Hematopoietic multipotent progenitor cell (in vitro differentiated cells): ENCODE measurements around the gene NXPH2. TPM values are rescaled to one million over a fixed set of nuclear protein-coding genes. Genes with fewer than 3 reads are reported as not detected.
"Not testable (repeated sequence)": the region's sequence is repeated elsewhere in the genome, so short reads cannot be mapped to it uniquely, and the experiment has no call there.

Experiments used
- DNase-seq, 3 donors: peaks; one replicate each; pipeline ENCODE4 v3.0.0-alpha.2; 2011 to 2015; ENCODE audit warnings: low read depth in 2 of 3, low spot score in 2 of 3
- total RNA-seq: library from RNA; depleted of rRNA; stranded (reverse); fragments of >200 nt; gene quantifications from one replicate; pipeline ENCODE4 v1.2.3, GENCODE V29; 2012

The NXPH2 gene
- total RNA-seq, 1 donor, result not detected

DNA sequence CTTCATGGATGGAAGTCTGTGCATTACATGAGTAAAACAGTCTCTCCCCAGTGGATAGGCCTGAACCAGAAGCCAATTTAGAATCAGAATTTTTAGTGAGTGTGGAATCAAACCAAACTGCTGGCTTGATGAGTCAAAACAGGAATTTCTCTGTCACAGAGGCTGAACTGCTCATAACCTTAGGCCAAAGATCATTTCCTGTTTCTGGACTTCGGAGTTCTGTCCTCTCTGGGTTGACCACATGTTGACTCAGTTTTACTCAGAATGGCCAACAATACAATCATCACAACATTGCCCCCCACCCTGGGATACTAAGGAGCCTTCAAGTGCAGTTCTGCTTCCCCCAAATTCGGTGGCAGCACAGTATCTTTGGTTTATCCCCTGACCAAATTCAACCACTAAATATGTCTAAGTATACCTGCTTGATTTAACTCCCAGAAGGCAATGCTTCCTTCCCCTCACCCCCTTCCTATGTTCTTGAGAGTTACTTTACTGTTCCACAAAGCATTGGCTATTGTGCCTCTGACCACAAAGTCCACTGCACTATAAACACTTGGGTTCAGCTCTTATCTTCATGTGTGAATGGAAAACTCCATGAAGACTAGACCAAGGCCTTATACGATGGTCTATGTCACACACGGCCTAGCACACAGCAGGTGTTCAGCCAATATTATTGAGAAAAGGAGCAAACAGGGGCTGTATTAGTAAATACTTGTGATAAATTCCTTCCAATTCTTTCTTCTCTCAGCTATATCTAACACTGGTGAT lies 67.8 kb downstream of the NXPH2 start:
- DNase-seq, result no peak

DNA sequence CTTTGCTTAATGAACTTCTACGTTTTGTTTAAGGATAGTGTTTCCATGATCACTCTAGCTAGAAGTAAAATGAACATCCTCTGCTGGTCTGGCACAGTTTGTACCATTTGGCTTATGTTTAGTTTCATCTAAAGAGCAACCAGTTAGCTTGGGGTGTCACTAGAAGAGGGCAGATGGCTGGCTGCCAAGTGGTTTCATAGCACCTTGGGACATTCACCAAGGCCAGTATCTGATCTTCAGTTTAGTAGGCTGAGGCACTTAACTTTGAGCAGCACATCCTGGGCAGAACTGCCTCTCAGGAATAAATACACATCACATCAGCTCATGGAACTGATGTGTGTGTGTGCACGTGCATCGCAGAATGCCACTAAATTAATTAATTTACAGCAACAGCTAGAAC lies 68.4 kb downstream of the NXPH2 start:
- no peak for DNase-seq

DNA sequence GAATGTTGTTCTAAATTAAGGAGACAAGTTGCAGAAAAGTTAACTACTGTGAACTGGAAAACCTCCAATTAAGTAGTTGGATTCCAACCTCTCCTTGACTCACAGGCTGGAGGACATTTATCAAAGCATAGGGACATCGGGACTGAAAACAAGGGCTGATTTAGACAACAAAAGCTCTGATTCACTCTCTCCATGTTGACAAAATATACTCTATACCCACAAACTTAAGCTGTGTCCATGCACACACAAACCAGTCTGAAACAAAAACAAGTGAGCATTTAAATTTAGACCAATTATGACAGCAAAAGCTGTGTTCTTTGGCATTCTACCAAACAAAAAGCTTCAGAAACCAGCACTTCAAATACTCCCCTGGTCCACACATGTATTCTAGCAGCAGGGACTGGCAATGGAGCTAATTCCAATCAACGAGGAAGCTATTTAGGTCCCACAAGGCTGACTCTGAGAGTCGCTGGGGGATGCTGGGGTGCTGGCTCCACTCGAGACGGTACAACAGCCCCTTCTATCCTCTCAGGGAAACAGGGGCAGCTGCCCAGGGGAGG lies 71.4 kb downstream of the NXPH2 start:
- DNase-seq, result no peak

DNA sequence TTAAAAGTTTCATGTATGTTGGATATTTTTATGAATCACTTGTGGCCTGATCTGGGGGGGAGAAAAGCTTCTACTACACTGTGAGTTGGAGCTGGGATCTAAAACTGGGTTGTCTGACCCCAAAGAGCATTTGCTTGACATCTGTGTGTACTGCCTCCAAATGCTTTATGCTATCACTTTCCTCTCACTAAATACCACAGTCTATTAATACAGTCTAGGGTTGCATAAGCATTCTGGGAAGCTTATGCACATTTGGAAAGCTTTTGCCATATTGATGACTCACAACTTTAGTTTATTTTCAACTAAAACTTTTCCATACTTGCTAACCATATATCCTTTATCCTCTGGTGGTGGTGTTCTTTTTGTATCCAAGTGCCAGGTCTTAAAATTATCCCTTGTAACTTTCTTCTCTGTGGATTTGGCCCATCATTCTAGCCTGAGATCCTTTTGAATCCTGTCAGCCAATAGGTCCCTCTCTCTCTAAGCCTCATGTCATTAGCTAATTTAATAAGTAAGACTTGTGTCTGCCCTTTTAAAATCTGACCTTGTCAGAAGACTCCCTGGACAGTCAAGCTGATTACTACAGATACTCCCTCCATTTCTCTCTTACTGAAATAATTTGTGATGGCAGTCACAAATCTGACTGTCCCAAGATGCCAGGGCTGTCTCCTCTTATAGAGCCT lies 72.7 kb downstream of the NXPH2 start:
- no peak for DNase-seq

DNA sequence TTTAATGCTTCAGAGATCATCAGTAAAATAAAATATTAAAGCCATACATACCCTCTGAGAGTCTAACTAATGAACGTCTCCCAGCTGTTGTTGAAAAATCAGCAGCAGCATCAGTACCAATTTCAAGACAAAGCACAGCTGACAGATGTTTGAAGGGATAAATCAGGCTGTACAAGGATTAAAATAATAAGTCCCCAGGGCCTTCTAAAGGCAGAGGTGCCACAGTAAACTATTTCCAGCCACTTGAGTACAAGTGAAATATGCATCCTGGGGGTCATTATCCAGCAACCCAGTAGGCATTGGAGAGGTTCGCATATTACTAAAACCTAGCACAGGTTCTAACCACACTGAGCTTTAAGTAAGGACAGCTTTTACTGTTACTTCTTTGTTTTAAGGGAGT lies 76.9 kb downstream of the NXPH2 start:
- no peak for DNase-seq

DNA sequence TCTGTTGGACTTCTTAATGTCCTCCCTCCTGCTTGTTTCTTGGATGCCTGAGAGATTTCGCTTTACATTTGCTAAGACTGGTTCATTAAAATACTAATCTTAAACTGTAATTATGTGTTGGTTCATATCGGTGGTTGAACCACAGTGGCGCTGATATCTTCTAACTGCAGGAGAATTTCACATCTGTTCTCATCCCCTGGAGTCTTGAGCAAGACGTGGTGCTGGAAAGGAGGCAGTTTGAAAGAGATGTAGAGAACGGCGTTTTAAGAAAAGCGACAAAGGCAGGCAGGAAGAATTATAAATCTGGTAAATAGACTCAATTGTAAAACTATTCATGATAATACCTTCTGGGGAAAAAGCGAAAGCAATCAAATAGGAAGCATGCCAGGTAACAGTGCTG lies 79.5 kb downstream of the NXPH2 start:
- DNase-seq, result no peak

DNA sequence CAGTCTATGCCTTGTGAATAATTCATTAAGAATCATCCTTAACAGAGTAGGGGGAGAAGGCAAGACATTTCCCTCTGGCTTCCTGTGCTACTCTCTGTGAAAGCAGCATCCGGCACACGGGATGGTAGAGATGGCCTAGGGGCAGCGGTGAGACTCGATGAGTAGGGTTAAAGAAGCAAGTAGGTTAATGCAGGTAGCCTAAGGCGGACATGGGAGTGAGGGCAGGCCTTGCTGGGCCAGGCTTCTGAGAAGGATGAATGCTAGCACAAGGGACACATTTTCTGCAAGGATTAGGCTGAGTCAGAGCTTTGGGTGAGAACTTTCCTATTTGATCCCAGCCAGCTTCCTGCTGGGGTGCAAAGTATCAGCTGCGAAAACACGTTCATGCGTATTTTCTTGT lies 80.8 kb downstream of the NXPH2 start:
- DNase-seq, result no peak

DNA sequence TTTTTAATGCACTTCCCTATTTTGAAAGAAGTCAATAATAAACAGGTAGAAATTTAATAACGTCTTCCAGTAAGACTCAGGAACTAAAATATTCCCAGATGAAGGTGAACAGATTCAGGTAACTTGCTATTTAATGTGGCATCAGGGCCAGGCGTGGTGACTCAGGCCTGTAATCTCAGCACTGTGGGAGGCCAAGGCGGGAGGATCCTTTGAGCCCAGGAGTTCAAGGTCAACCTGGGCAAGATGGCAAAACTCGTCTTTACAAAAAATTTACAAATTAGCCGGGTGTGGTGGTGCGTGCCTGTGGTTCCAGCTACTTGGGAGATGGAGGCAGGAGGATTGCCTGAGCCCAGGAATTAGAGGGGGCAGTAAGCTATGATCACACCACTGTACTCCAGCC lies 81.8 kb downstream of the NXPH2 start:
- no peak for DNase-seq

DNA sequence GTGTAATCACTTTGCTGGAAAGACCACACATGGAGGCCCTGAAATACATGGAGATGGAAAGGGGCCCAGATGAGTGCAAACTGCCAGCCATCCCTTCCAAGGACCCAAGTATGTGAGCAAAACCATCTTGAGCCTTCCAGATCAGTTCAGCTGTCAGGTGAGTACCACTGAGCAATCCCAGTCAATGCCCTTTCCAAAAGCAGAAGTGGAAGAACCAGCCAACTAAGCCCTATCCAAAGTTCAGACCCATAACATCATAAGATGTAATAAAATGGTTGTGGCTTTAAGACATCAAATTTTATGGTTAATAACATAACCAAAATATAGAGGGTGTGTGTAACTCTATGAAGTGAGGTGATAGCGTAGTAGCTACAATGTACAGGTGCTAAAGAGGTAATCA lies 88.5 kb downstream of the NXPH2 start:
- DNase-seq, result no peak

DNA sequence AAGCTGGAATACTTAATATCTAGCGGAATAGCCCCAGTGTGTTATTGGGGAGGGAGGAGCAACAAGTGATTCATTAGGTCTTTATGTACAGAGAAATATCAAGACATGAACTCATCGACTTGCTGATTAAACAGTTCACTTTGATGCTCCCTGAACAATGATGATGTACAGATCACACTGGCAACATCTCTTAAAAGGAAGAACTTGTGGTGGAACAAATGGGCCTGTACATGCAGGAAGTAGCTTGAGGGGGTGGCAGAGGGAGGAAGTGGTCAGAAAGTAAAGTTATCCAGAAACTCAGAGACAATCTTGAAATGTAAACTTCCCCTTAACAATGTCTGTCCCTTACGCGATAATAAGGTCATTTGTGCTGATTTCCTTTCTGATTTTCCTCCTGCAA lies 90.5 kb downstream of the NXPH2 start:
- peak in 2 of 3 donors; percentile 55 to 78 for DNase-seq

DNA sequence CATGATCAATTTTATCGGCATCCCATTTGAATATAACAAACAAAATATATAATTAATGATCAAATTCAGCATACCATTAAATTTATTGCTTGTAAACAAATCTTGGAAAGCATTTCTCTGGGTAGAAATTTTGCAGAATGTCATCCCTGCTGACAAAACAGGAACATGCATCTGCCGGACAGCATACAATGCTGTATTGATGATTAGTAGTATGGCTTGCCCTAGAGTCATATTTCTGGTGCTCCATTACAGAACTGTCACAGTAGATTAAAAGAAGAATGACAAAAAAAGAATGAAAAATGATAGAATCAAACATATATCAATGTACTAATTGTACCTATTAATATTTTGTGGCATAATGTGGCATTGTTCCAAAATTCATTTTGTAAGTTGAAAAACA lies 98.0 kb downstream of the NXPH2 start:
- no peak for DNase-seq

DNA sequence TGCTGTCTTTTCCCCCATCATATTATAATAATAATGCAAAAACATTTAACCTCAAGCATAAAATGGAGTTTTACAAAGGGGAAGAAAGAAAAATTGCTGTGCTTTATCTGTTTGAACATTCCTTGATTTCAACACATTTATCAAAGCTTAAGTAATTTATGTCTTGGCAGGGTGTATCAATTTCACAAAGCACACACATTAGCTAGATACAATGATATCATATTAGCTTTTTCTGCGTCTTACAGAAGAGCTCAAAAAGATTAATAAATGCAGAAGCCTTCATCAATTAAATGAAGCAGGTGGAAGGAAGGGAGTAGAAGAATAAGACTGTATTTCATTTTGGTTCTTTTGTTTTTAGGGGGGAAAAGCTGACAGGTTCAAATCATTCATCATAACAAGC lies 103.0 kb downstream of the NXPH2 start:
- no peak for DNase-seq

DNA sequence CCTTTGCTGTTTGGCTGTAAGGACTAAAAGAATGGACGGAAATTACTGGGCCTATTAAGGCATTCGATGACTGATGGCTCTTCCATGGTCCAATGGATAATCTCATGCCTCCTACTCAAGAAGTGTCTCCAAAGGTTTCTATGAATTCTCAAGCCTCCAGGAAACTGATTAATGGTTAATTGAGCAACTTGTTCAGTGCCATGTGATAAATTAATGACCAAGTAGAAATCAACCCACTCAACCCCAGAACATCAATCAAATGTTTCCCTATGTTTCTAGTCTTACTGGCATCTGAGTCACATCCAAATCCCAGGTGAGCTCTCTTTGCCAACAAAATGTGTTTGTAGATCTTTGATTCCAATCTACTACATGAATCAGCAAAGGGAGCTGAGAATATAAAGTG lies 103.6 kb downstream of the NXPH2 start:
- DNase-seq, result no peak

DNA sequence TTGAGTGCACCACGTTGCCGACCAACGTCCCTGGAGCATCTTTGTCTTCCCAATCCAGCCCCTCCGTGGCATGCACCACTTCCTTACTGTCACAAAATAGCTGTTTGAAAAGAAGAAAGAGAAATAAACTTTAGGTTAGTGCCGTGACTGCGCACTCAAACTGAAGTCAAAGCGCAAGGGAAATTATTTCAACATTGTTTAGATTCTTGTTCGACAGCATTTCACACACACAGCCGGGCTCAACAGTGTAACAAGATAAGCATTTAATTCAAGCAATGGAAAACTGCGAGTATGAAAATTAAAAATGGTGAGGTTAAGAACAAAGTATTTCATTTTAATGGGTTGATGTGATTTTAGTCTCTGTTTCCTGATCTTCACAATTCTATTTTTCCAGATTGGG lies 108.6 kb downstream of the NXPH2 start:
- DNase-seq, result no peak

DNA sequence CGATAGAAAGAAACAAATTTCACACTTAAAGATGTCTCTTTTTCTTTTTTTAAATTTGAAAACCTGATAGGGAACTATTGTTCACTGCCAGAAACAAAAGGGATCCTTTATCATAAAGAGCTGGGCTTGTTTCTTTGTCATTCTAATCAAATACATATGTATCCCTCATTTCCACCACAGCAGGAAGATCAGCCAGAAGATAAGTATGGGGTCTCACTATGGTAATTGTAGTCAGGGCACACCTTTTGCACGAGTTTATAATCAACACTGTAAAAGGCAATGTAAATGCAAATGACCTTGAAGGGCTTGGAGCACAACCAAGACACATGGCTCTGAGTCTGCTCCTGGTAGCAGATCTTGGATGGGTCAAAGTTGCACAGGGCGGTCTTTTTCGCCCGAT lies 109.5 kb downstream of the NXPH2 start:
- no peak for DNase-seq

DNA sequence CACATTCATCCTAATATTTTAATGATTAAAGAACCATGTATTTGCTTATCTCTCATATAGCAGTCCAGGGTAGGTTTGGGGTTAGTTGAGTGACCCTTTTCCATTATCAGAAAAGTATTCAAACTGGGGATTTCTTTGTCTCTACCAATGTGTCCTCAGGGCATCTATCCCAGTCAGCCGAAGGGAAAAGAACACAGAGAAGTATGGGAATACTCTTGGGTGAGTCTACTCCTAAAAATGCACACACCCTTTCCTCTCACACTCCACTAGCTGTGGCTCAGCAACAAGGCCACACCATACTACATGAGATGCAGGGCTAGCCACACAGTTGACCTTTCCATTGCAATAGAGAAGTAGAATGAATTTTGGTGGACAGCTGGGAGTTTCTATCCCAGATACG lies 114.3 kb downstream of the NXPH2 start:
- DNase-seq, result no peak

DNA sequence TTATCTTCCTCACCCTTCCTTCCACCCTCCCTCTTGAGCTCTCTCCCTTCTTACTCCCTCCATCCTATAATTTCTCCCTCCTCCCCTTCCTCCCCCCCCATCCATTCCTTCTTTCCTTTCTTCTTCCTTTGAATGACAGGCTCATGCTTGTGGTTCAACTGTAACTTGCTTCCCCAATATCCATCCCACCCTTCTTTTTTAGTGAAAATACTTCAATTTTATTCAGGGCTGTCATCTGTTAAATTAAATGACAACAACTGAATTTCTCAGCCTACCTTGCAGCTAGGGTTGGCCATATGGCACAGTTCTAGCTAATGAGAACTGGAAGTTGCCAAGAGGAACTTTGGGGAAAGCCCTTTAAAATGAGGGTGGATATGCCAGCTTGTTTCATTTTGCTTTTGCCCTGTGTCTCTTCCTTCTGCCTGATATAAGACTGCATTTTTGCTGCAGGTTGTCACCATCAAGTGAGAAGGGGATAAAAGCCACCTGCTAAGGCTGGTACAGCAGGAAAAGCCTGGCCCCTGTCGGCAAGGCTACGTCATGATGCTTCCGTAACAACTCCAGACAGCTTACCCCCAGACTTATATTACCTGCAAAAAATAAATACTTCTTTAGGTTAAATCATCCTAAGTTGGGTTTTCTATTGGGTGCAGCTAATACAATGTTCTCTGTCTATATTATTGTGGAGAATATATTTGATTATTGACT lies 121.8 kb downstream of the NXPH2 start:
- DNase-seq, result no peak

DNA sequence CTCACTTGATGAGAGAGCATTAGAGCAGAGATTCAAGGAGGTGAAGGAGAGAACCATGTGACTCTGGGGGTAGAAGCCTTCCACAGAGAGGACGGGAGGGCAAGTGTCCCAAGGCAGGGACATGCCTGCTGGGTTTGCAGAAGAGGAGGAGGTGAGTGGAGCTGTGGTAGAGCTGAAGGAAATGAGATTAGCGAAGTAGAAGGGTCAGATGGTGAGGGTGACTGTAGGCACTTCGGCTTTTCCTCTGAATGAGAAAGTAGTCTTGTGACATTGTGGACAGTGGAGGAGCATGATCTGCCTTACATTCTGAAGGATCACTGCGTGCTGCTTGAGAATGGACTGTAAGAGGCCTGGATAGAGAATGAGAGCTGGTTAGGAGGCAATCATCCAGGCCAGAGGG lies 126.0 kb downstream of the NXPH2 start:
- peak in 2 of 3 donors; percentile 24 to 63 for DNase-seq

DNA sequence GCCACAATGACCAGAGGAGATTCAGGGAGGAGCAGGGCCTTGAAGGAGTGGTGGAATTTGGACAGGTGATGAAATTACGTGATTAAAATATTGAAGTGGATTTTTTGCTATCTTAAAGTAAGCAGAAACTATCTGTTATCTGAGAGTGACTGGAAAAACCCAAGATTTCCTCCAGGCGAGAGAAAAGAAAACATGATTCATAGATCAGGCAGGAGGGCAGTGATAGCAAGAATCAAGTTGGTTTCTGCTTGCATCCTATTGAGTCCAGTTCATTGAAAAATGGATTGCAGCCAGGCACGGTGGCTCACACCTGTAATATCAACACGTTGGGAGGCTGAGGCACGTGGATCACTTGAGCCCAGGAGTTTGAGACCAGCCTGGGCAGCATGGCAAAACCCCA lies 127.8 kb downstream of the NXPH2 start:
- no peak for DNase-seq

DNA sequence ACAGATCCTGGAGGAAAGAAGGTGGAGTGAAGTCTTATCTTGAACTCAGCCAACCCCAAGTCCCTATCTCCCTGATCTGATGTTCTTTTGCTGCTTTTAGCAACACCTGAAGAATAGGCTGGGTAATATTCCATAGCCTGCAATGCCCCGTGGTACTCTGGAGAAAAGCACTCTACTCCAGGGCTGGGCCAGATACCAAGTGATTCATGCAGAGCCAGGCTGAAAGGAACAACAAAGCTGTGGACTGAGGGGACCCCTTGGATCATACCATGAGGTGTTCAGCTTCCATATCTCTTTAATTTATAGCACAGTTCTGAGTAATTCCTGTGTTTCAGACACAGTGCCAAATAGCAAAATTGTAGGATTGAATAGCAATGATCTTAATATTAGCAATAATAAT lies 130.6 kb downstream of the NXPH2 start:
- no peak for DNase-seq

DNA sequence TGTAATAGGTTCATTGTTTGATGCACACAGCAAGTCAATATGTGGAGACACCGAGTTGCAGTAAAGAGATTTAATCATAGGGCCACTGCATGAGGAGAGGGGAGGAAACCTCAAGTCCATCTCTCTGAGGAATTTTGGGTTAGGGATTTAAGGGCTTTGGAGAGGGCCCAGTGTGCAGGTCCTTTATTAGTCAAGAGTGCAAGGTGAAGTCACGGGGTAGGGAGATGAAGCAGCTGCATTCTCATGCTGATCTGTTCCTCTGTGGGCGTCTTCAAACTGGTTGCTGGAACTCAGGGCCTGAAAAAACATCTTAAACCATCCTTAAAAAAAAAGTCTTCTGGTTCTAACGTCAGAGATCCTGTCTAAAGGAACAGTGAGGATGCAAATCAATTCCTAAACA lies 131.6 kb downstream of the NXPH2 start:
- DNase-seq, result no peak

DNA sequence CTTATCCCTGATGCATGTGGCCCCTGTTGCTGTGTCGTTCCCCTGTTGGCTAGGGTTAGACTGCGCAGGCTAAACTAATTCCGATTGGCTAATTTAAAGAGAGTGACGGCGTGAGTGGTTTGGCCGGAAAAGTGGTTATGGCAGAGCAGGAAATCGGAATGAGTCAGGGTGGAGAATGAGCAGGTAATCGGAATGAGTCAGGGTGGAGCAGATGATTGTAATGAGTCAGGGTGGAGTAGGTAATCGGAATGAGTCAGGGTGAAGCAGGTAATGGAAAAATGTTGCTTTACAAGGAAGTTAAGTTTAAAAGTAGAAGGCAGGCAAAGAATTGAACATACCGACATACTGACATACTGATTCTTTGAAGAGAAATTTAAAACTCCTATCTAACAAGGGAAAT lies 135.4 kb downstream of the NXPH2 start:
- DNase-seq, result not testable (repeated sequence)
